Tibial nerve (tissue), 4 donors: ENCODE data around the gene FAM76B.

Experiments
- CTCF ChIP-seq, 5 experiments: fragments of 200-600 bp in 3 of 5; fragments of 450-650 bp in 2 of 5; sonication (generic) in 3 of 5; IDR thresholded peaks; one replicate each; pipeline ENCODE4 v1.5.1; 2016 to 2019; ENCODE audit warnings: antibody characterized with exemption in 5 of 5, mild to moderate bottlenecking in 3 of 5, moderate library complexity in 2 of 5
- EP300 ChIP-seq, 2 donors: sonication (generic); formaldehyde crosslinking; IDR thresholded peaks; one replicate each; pipeline ENCODE4 v1.6.1; 2017; ENCODE audit warnings: antibody characterized with exemption in 2 of 2, mild to moderate bottlenecking in 1 of 2
- POLR2A ChIP-seq, 2 donors: fragments of 450-650 bp; IDR thresholded peaks; one replicate each; pipeline ENCODE4 v1.6.1; 2017; ENCODE audit warnings: antibody characterized with exemption in 2 of 2, mild to moderate bottlenecking in 2 of 2, moderate library complexity in 2 of 2

GRCh38 chr11:95789506-95790122 lies at the start of gene FAM76B:
- TF ChIP-seq CTCF (IDR thresholded peaks at IDR 0.05), result no peak
- TF ChIP-seq EP300 (IDR thresholded peaks at IDR 0.05), result peak; percentile 47 to 98
- TF ChIP-seq POLR2A (IDR thresholded peaks at IDR 0.05), result peak; percentile 87 to 96
